Keratinocyte (primary cell): ENCODE results near the gene ERC2.

ENCODE experiments used
- CTCF ChIP-seq, 3 experiments: IDR thresholded peaks in 1 of 3; conservative IDR thresholded peaks in 1 of 3; optimal IDR thresholded peaks in 1 of 3; 2 replicates in 2 of 3; 3 replicates in 1 of 3; pipeline versions ENCODE3 to v1.5.1; 2011; ENCODE audit warnings: low read length in 3 of 3, mild to moderate bottlenecking in 3 of 3, moderate library complexity in 2 of 3, control low read depth in 1 of 3, inconsistent platforms in 1 of 3; ENCODE audit not compliant: insufficient read depth in 2 of 3; ENCODE audit errors: extremely low read depth in 1 of 3
- EZH2 ChIP-seq: IDR thresholded peaks from one replicate; pipeline ENCODE4 v1.6.1; 2012; ENCODE audit warnings: inconsistent platforms, mild to moderate bottlenecking, low read length, moderate library complexity

GRCh38 chr3:56268616-56269383 lies 199.5 kb downstream of the ERC2 start:
- TF ChIP-seq EZH2 (no peak), CTCF (optimal IDR thresholded peaks at IDR 0.05 in 1 of 3, IDR thresholded peaks at IDR 0.05 in 1 of 3, conservative IDR thresholded peaks at IDR 0.05 in 1 of 3; ENCODE audit: extremely low read depth in 1 of 3, insufficient read depth in 2 of 3, low read length in 3 of 3) (no peak)
